HTERT RPE-1 (cell line): ENCODE measurements around the gene COTL1.

Source experiments
- in situ Hi-C: fragments of 300-500 bp; cut with MboI; formaldehyde crosslinking; loops from 4 replicates; pipeline ENCODE4 v1.14.3; 2020; ENCODE audit warnings: low sequenced_read_pairs

The COTL1 gene, protein sequence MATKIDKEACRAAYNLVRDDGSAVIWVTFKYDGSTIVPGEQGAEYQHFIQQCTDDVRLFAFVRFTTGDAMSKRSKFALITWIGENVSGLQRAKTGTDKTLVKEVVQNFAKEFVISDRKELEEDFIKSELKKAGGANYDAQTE

DNA sequence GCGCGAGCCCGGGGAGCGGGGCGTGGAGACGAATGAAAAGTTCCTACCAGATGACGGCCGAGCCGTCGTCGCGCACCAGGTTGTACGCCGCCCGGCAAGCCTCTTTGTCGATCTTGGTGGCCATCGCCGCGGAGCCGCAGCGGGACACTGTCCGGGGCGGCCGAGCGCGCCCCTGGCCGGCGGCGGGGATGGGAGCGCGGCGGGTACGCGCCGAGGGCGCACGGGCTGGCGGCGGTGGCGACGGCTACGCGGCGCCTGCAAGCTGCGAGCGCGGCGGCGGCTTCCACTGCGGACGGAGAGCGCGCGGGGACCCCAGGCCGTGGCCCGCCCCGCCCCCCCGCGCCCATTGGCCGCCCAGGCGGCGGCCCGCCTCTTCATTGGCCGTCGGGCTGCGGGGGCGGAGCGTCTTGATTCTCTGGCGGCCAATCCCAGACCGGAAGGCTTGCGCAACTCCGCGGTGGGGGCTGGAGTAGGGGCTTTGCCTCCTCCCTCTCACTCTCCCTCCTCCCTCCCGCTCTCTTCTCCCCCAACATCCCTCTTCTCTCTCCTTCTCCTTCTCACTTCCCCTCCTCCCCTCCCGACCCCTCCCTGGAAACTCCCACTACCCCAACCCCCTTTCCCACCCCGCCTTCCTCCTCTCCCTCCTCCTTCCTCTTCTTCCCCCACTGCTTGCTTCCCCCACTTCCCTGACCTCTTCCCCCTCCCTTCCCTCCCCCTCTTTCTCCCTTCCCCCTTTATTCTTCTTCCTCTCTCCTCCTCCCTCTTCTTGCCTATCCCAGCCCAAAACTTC, at the start of gene COTL1:
TSS of gene COTL1 (minus strand) at position 288 of the 790 bp plus-strand sequence. CDS start at position 124, 164 bp downstream.
- in situ Hi-C loops: no loop called here

DNA sequence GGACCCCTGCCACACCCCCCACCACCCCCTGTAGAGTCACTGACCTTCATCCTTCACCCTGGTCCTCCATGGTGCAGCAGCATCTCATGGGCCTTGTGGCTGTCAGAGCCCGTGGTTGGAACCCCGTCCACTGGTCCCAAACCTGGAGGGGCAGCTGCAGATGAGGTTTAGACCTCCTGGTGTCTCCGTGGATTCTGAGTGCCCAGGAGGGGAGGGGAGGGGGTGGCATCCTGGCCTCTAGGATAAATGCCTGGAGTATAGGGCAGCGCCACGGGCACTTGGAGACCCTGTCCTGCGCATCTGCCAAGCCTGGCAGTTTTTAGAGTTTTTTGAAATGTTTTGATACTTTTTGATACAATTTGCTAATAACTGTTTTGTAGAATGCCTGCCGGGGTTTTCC, 48.0 kb upstream of the COTL1 start:
- in situ Hi-C loops: no loop called here

DNA sequence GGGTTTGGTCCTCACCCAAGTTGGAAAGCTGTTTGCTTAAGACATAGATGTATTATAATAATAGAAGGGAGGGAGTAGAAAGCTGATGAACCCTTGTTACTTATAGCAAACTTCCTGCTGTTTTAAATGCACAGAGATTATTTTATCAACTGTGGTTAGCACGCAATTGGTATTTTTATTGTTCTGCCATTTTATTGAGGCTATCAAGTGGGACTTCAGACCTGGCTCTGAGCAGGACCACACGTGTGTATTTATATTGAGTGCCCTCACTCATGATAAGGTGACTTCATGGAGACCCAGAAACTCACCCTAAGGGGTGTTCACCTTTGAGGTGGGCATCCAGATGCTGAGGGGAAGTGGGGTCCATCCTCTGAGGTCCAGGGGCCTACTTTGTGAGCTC, 47.5 kb upstream of the COTL1 start:
- in situ Hi-C loops: no loop called here

DNA sequence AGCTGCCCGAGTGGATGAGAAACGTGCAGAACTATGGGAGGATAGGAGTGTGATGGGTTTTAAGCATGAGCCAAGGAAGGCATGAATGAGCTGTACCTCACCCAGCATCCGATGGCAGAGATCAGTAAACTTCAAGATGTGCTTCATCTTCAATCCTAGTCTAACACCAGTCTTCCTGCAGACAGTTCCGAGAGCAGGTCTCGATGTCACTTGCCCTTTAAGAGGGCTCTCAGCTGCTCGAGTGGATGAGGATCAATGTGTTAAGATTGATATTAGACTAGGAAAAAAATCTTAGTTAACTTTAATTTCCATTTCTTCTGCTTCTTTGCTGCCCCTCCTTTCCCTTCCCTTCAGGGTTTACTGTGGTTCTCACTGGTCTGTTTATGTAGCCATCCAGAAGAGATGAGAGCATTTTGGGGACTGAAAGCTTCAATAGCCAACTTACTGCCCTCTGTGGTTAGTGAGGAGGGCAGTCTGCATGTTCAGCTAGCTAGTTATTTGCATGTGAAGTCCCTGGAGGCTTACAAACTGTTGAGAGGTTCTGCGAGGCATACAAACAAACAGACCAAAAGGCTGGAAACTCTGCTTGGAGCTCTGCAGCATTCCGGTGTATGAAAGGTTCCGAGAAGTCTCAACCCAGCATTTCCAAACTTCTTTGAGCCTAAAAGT, 45.7 kb upstream of the COTL1 start:
- in situ Hi-C loops: no loop called here

DNA sequence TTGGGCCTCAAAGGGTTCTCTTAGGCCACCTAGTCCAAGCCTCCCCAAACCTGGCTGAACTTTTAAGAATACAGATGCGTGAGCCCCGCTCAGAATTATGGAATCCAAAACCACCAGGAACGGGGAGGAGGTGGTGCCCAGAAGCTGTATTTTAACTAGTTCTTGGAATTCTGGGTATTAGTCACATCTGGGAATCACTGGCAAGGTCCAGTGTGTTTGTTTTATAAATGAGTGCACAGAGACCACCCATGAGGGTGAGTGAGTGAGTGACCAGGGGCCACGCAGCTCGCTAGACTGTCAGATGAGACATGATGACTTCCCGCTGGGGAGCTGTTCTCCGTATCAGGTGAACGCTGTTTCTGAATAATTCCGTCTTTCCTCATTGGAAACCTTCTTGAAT, 44.6 kb upstream of the COTL1 start:
- in situ Hi-C loops: no loop called here

DNA sequence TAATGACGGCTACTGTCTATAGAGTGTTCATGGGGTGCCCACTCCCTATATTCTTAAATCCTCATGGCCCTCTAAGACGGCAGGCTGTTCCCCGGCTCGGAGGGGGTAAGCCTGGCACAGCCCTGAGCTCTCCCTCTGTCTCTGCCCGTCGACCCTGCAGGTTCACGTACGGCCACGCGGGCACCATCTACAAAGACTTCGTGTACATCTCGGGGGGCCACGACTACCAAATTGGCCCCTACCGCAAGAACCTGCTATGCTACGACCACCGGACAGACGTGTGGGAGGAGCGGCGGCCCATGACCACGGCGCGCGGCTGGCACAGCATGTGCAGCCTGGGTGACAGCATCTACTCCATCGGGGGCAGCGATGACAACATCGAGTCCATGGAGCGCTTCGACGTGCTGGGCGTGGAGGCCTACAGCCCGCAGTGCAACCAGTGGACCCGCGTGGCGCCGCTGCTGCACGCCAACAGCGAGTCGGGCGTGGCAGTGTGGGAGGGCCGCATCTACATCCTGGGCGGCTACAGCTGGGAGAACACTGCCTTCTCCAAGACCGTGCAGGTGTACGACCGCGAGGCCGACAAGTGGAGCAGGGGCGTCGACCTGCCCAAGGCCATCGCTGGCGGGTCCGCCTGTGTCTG, 43.7 kb upstream of the COTL1 start:
- in situ Hi-C loops: no loop called here

DNA sequence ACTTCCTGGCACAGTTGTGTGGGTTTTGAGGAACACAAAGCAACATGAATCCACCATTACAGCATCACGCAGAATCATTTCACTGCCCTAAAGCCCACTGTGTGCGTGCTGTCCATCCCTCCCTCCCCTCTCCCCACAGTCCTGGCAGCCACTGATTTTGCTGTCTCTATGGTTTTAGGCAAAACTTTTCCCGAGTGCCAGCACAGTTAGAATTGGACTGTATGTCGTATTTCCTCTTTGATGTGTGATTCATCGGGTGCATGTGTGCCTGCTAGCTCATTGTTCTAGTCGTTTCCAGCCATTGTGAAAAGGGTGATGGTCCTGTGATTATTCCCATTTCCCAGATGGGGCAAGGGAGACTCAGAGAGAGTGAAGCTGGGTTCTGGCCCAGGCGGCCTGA, 43.1 kb upstream of the COTL1 start:
- in situ Hi-C loops: no loop called here

DNA sequence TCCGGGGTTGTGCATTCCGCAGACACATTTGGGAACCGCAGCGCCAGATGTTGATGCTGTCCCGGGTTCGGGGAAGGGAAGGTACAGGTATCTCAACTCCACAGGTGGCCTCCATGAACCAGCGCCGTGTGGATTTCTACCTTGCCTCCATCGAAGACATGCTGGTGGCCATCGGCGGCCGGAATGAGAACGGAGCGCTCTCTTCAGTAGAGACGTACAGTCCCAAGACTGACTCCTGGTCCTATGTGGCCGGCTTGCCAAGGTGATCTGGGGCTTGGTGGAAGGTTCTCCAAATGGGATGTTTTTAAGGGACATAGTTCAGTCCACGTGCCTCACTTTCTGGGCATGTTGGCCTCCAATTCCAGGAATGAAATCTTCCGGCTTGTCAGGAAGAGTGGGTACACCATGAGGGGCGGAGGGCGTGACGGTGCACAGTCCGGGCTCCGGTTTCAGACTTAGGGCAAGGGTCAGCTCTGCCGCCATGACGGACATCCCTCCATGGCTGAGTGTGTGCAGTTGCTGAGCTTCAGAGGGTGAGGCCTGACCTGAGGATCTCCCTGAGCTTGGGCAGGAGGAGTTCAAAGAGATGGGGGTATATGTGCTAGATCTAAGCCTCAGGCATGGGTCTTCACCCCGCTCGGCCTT, 41.9 kb upstream of the COTL1 start:
- in situ Hi-C loops: no loop called here

DNA sequence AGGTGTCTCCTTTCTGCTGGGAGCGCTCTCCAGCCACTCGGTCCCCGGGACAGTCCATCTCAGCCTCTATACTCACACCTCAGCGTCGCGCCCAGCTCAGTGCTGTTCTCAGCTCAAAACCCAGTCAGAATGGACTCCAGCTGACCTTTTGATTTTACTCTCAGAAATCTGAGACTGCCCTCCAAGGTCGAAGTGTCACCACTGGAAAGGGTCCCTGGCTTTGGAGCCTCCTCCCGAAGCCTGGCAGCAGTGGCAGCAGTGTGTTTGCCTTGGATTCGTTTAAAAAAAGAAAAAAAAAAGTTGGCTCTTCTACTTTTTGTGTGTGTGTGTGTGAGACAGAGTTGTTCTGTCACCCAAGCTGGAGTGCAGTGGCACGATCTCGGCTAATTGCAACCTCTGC, 40.8 kb upstream of the COTL1 start:
- in situ Hi-C loops: no loop called here

DNA sequence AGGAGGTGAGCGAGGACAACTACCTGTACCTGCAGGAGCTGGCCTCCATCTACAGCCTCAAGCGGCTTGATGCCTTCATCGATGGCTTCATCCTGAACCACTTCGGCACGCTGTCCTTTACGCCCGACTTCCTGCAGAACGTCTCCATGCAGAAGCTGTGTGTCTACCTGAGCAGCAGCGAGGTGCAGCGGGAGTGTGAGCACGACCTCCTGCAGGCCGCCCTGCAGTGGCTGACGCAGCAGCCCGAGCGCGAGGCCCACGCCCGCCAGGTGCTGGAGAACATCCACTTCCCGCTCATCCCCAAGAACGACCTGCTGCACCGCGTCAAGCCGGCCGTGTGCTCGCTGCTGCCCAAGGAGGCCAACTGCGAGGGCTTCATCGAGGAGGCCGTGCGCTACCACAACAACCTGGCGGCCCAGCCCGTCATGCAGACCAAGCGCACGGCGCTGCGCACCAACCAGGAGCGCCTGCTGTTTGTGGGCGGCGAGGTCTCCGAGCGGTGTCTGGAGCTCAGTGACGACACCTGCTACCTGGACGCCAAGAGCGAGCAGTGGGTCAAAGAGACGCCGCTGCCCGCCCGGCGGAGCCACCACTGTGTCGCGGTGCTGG, 39.5 kb upstream of the COTL1 start:
- in situ Hi-C loops: no loop called here

DNA sequence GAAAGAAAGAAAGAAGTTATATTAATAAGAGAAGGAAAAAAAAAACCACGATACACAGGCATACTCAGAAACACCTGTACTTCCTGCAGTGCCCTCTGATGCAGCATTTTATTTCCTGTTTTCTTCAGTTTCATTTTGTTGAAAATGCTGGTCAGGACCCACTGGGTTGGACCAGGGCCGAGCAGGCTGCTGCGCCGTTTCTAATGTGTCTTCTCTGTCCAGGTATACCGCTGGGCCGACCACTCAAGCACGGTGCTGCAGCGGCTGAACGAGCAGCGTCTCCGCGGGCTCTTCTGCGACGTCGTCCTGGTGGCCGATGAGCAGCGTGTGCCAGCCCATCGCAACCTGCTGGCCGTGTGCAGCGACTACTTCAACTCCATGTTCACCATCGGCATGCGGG, 38.8 kb upstream of the COTL1 start:
- in situ Hi-C loops: no loop called here

DNA sequence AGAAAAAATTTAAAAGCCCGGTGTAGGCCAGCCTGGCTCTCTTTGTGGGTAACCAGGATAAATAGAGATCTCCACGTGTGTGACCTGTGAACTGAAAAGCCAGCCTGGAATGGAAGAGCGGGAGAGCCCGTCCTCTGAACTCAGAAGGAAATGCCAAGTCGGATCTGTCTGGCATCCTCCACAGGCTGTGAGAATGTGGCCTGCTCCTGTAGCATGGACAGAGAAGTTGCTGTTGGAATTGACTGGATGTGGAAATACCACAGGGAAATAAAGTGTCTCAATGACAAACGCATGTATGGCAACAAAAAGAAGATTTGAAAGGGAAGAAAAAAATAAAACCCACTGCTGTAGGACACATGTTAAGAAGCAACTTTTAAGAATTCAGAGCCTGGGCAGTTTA, 37.1 kb upstream of the COTL1 start:
- in situ Hi-C loops: no loop called here

DNA sequence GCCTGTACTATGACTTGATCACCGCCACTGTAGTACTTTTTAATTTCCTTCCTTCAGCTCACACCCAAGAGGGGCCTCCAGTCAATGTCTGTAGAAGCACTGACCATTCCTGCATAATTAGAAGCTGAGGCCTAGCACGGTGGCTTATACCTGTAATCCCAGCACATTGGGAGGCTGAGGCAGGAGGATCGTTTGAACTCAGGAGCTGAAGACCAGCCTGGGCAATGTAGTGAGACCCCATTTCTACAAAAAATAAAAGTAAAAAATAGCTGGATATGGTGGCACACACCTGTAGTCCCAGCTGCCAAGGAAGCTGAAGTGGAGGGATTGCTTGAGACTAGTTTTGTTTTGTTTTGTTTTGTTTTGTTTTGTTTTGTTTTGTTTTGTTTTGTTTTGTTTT, 36.4 kb upstream of the COTL1 start:
- in situ Hi-C loops: no loop called here

DNA sequence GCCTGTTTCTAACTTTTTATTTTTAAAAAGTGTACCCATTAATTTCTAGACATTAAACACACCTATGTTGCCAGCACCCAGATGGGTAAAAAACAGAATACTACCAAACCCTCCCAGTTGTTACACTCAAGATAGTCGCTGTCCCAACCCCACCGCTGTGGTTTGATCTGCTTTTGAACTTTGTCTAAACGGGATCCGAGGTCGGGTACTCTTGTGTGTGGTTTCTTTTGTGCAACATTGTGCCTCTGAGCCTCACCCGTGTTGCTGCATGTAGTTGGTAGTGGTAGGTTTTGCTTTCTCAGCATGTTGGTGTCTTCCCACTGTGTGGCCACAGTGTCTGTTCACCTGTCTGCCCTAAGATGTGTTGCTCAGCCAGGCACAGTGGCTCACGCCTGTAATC, 34.7 kb upstream of the COTL1 start:
- in situ Hi-C loops: no loop called here

DNA sequence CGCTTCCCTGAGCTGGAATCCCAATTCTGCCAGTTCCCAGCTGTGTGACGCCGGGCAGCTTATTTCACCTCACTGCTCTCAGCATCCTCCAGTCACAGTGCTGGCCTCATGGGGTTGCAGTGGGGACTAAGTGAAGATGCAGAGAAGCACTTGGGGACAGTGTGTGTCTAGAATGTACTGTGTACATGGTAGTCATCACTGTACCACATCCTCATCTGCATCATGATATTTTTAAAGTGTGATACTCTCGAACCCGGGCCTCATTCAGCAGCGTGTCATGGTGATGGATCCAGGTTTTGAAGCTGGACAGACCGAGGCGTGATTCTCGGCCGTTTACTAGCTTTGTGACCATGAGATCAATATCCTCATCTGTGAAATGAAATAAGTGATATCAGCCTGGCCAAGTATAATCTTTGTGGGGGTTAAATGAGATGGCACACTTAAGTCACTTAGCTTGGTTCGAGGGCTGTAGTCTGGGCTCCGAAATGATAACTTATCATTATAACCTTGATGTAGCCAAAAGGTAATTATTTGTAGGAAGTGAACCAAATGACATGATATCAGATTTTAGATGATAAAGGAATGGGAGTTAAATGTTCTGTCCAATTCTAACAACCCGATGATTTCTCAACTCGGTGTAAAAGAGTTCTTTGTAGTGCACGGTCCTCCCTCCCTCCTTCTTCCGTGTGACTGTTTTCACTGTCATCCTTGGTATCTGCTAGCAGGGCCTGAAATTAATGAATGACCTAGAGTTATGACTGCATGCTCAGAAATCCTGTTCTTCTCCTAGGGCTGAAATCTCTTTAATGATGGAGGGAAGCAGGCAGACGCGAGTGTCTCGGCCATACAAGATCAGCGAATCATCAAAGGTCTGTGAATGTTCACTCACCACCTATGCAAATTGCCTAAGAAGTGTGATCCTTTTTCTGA, 32.4 kb upstream of the COTL1 start:
- in situ Hi-C loops: no loop called here

DNA sequence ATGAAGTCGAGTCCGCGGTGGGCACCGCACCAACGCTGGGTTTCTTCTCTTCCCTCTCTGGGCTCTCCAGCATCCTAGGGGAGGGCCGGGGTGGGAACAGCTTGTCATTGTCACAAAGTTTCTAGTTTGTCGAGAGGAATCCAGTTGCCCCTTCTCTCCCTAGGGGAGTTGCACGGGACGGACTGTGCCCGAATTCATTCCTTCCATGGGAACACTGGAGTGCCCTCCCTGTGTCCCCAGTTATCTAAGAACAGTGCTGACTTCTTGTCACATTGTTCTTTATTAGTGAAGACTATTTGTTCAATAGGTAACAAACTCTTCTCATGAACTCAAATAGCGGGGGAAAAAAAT, 31.6 kb upstream of the COTL1 start:
- in situ Hi-C loops: no loop called here

DNA sequence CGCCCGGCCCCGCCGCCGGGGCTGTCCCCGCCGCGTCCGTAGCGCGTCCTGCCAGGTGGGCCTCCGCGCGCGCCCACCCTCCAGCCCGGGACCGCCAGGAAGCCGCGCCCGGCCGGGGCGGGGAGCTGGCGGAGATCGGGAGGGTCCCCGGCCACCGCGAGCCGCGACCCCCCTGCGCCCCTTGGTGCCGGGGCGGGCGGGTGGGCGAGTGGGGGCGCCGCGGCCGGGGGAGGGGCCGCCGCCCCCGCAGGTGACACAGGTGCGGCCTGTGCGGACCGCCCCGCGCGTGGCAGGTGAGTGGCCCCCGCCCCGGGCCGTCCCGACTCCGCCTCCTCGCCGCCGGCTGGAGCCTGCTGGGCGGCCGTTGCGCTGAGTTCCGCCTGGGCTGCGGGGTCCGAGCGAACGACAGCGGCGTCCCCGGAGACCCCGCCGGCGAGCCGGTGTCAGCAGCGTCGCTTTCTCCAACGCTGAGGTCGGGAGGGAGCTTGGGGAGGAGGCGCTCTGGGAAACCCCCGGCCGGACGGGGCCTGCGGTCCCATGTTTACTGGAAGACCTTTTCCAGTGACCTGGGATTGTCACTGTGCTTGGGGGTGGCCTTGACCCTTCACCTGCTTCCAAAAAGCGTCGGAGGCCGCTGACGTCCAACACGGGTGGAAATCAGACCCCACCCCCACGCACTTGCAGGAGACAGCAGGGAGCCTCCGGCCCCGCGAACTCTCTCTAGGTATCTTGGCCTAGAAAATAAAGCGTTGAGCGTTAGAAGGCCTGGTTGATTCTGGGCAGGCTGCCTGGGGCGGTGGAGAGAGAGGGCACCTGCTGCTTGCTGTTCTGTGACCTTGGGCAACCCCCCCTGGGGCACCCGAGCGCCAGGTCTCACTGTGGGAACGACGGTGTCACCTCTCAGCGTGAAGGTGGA, 31.0 kb upstream of the COTL1 start:
- in situ Hi-C loops: no loop called here

DNA sequence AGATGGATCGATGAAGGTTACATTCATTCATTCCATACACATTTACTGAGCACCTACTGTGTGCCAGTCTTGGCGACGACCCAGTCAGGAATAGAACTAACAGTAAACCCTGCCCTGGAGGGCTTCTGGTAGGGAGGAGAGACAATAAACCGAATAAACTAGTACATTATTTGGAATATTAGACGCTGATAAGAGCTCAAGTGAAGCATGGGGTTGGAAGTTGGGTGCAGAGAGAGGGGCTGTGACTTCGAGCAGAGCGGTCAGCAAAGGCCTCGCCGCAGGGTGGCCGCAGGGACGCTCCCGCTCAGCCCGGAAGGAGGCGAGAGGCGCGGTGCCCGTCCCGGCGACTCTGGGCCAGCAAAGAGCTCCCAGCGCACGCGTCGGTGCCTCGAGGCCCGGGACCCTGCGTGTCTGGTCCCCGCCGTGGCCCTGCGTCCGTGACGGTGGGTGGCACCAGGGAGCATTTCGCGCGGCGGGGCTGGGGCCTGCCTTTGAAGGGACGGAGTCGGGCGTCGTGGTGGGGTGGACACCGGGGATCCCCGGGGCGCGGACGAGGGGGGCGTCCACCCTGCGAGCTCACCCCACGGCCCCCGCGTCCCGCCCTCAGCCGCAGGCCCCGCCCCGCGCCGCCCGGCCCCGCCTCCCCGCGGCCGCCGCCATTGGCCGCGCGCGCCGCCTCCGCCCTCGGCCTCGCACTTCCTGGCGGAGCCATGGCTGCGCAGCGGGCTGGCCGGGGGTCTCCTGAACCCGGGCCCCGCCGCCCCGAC, 30.1 kb upstream of the COTL1 start, which contains the start of gene KLHL36:
TSS of gene KLHL36 (plus strand) at position 684 of the 767 bp plus-strand sequence. CDS start 2,357 bp downstream, outside the sequence.
- in situ Hi-C loops: no loop called here
